Body of pancreas (tissue), 4 donors: ENCODE data around the gene ZNF672. TPM values are rescaled to one million over a fixed set of nuclear protein-coding genes. Genes with fewer than 3 reads are reported as not detected.
"Not testable (repeated sequence)": the region's sequence is repeated elsewhere in the genome, so short reads cannot be mapped to it uniquely, and the experiment has no call there.

Experiments
- ATAC-seq: fragments of 150-250 bp; one replicate; pipeline ENCODE4 v1.9.1; 2016
- DNase-seq, 4 donors: peaks; one replicate each; pipeline ENCODE4 v3.0.0-alpha.2; 2019
- H3K27ac ChIP-seq, 4 donors: fragments of 200-600 bp; sonication (generic); 1 replicate in 3 of 4; 2 replicates in 1 of 4; pipeline versions ENCODE4 v1.5.1 to v1.6.1; 2016 to 2019; ENCODE audit warnings: mild to moderate bottlenecking in 1 of 4, mixed read lengths in 1 of 4, moderate library complexity in 1 of 4
- H3K27me3 ChIP-seq, 2 donors: fragments of 200-600 bp; sonication (generic); one replicate each; pipeline ENCODE4 v1.6.0; 2016; ENCODE audit warnings: mild to moderate bottlenecking in 1 of 2
- H3K36me3 ChIP-seq, 2 donors: fragments of 200-600 bp; sonication (generic); replicated peaks in 1 of 2; 2 replicates each; pipeline ENCODE4 v1.5.1; 2016; ENCODE audit warnings: low read depth in 2 of 2; ENCODE audit not compliant: insufficient read depth in 1 of 2
- H3K4me1 ChIP-seq: fragments of 200-600 bp; sonication (generic); one replicate; pipeline ENCODE4 v1.6.0; 2016
- H3K4me3 ChIP-seq, 2 donors: fragments of 200-600 bp; sonication (generic); 1 replicate in 1 of 2; 2 replicates in 1 of 2; pipeline ENCODE4 v1.5.1; 2016 to 2019
- H3K9me3 ChIP-seq, 3 donors: fragments of 200-600 bp; sonication (generic); 1 replicate in 2 of 3; 2 replicates in 1 of 3; pipeline ENCODE4 v1.5.1; 2016
- CTCF ChIP-seq, 7 experiments: fragments of 450-650 bp in 4 of 7; fragments of 200-600 bp in 3 of 7; sonication (generic) in 3 of 7; IDR thresholded peaks; one replicate each; pipeline ENCODE4 v1.5.1; 2016 to 2019; ENCODE audit warnings: antibody characterized with exemption in 7 of 7
- POLR2A ChIP-seq, 3 donors: fragments of 450-650 bp; IDR thresholded peaks; one replicate each; pipeline ENCODE4 v1.6.1; 2016; ENCODE audit warnings: antibody characterized with exemption in 3 of 3, mild to moderate bottlenecking in 2 of 3
- WGBS, 2 donors: methylation state at CpG; one replicate each; pipeline ENCODE4 v1.1.5; 2017; 5-methylcytosine and 5-hydroxymethylcytosine counted together
- intact Hi-C: fragments of 100-400 bp; cut with DNase I; formaldehyde crosslinking; loops from one replicate; pipeline ENCODE4 v1.15.1; 2023
- total RNA-seq, 2 donors: library from RNA; depleted of rRNA; stranded (reverse); fragments of >200 nt; gene quantifications; one replicate each; pipeline ENCODE4 v1.1.0, GENCODE V29; 2016

Gene ZNF672
- total RNA-seq = 10 to 100 TPM; 18.8 to 27.2 TPM

GRCh38 chr1:248837781-248838356 lies at the start of gene ZNF672:
TSS of gene ZNF672 (plus strand) at chr1:248838224. CDS start at chr1:248847275, 9,051 bp downstream.
- DNase-seq = peak; percentile 98 to 99 (median 98)
- WGBS, 2 donors = 0 to 1% methylated on average over 21 to 39 of the region's 48 CpGs

GRCh38 chr1:248788327-248788726 lies 49.7 kb upstream of the ZNF672 start:
- ATAC-seq (no peak), DNase-seq (no peak)
- Histone ChIP-seq H3K4me3 (no peak overlapping the region), H3K9me3 (no peaks in the 10 kb centered on the region), H3K27me3 (no peaks in the 10 kb centered on the region), H3K27ac (no peak overlapping the region), H3K36me3 (no peaks in the 10 kb centered on the region), H3K4me1 (peaks cover 4% of the 10 kb centered on the region)
- intact Hi-C loops = no loop called here
- 72 to 80% methylated on average over 3 of the region's 3 CpGs for WGBS, 2 donors
- TF ChIP-seq POLR2A (IDR thresholded peaks at IDR 0.05) = no peak

More at GRCh38 chr1:248837781-248838356, at the start of gene ZNF672:
- Histone ChIP-seq H3K4me1 (peaks cover 46% of the 10 kb centered on the region), H3K36me3 (no peaks in the 10 kb centered on the region), H3K4me3 (peak within 1 kb of the TSS; percentile 46 to 71), H3K9me3 (no peaks in the 10 kb centered on the region), H3K27ac (peak within 1 kb of the TSS; percentile 94 to 100 (median 100)), H3K27me3 (no peaks in the 10 kb centered on the region)
- ATAC-seq = peak; percentile 89
- intact Hi-C loops = no loop called here
- TF ChIP-seq CTCF (IDR thresholded peaks at IDR 0.05) (peak in 1 of 7 experiments; percentile 9), POLR2A (IDR thresholded peaks at IDR 0.05) (peak; percentile 83 to 96 (median 96))

GRCh38 chr1:248789337-248789736 lies 48.7 kb upstream of the ZNF672 start:
- H3K27ac ChIP-seq, H3K27me3 ChIP-seq, H3K4me1 ChIP-seq, ATAC-seq, intact Hi-C loops, H3K9me3 ChIP-seq, DNase-seq, H3K36me3 ChIP-seq, H3K4me3 ChIP-seq: not testable (repeated sequence)
- 72 to 74% methylated on average over 2 of the region's 2 CpGs for whole genome bisulfite sequencing, 2 donors

GRCh38 chr1:248790456-248790855 lies 47.6 kb upstream of the ZNF672 start:
- DNase-seq (no peak), ATAC-seq (no peak)
- Histone ChIP-seq H3K4me3 (no peak overlapping the region), H3K36me3 (no peaks in the 10 kb centered on the region), H3K27me3 (no peaks in the 10 kb centered on the region), H3K27ac (no peak overlapping the region), H3K9me3 (no peaks in the 10 kb centered on the region), H3K4me1 (peaks cover 4% of the 10 kb centered on the region)
- intact Hi-C loops = no loop called here
- 76 to 82% methylated on average over 5 of the region's 5 CpGs for WGBS, 2 donors
- TF ChIP-seq POLR2A (IDR thresholded peaks at IDR 0.05) (no peak), CTCF (IDR thresholded peaks at IDR 0.05) (no peak)

- ATAC-seq = no peak
- intact Hi-C loops = no loop called here
- no peak for DNase-seq
- H3K27ac ChIP-seq = no peak overlapping the region
- H3K4me1 ChIP-seq = peaks cover 4% of the 10 kb centered on the region
- 69 to 79% methylated on average over 4 of the region's 4 CpGs for WGBS, 2 donors
- no peak overlapping the region for H3K4me3 ChIP-seq
- no peaks in the 10 kb centered on the region for H3K27me3 ChIP-seq
- TF ChIP-seq CTCF (IDR thresholded peaks at IDR 0.05) = no peak
- no peak for TF ChIP-seq POLR2A (IDR thresholded peaks at IDR 0.05)
- H3K36me3 ChIP-seq = no peaks in the 10 kb centered on the region
- no peaks in the 10 kb centered on the region for H3K9me3 ChIP-seq
These were observed 47.0 kb upstream of the ZNF672 start for GRCh38 chr1:248791010-248791409.

- peaks cover 4% of the 10 kb centered on the region for H3K4me1 ChIP-seq
- DNase-seq (no peak), ATAC-seq (no peak)
- TF ChIP-seq CTCF (IDR thresholded peaks at IDR 0.05) (no peak), POLR2A (IDR thresholded peaks at IDR 0.05) (no peak)
- no peak overlapping the region for H3K4me3 ChIP-seq
- no peaks in the 10 kb centered on the region for H3K27me3 ChIP-seq
- no peaks in the 10 kb centered on the region for H3K9me3 ChIP-seq
- H3K27ac ChIP-seq = no peak overlapping the region
- no peaks in the 10 kb centered on the region for H3K36me3 ChIP-seq
- WGBS, 2 donors = 39 to 58% methylated on average over 5 of the region's 5 CpGs
- intact Hi-C loops = no loop called here
These were observed 45.7 kb upstream of the ZNF672 start for GRCh38 chr1:248792342-248792741.
